GM21529 (cell line): ENCODE data around the gene ELOVL2.

ENCODE experiments used
- ATAC-seq: cut with Tn5 transposase; IDR thresholded peaks from one replicate; pipeline ENCODE4 v1.9.1; 2021; ENCODE audit not compliant: unreplicated experiment

The ELOVL2 gene

GRCh38 chr6:11058406-11058805 is 14.3 kb upstream of the ELOVL2 start:
- no peak for ATAC-seq

GRCh38 chr6:11056871-11057270 is 12.8 kb upstream of the ELOVL2 start:
- no peak for ATAC-seq

- no peak for ATAC-seq
Measured at GRCh38 chr6:11055127-11055627, 11.1 kb upstream of the ELOVL2 start.

GRCh38 chr6:11054722-11055121 is 10.6 kb upstream of the ELOVL2 start:
- no peak for ATAC-seq

GRCh38 chr6:11053307-11053706 is 9.2 kb upstream of the ELOVL2 start:
- ATAC-seq: no peak

- ATAC-seq: no peak
Measured at GRCh38 chr6:11050731-11051130, 6.6 kb upstream of the ELOVL2 start.

- no peak for ATAC-seq
Measured at GRCh38 chr6:11044712-11045167, 635 bp upstream of the ELOVL2 start.

GRCh38 chr6:11043378-11043960 is 636 bp downstream of the ELOVL2 start:
- peak; percentile 22 for ATAC-seq

- ATAC-seq: no peak
Measured at GRCh38 chr6:11042750-11043377, 1.2 kb downstream of the ELOVL2 start.

- no peak for ATAC-seq
Measured at GRCh38 chr6:11042025-11042749, 1.9 kb downstream of the ELOVL2 start.

GRCh38 chr6:11040134-11040533 is 4.0 kb downstream of the ELOVL2 start:
- ATAC-seq: no peak

- no peak for ATAC-seq
Measured at GRCh38 chr6:11039040-11039439, 5.1 kb downstream of the ELOVL2 start.

- ATAC-seq: no peak
Measured at GRCh38 chr6:11036977-11037430, 7.1 kb downstream of the ELOVL2 start.

- no peak for ATAC-seq
Measured at GRCh38 chr6:11036351-11036740, 7.8 kb downstream of the ELOVL2 start.

GRCh38 chr6:11035616-11036350 is 8.3 kb downstream of the ELOVL2 start:
- ATAC-seq: no peak

GRCh38 chr6:11033825-11034224 is 10.3 kb downstream of the ELOVL2 start:
- no peak for ATAC-seq

GRCh38 chr6:11030904-11031303 is 13.2 kb downstream of the ELOVL2 start:
- no peak for ATAC-seq

- ATAC-seq: no peak
Measured at GRCh38 chr6:11028959-11029358, 15.1 kb downstream of the ELOVL2 start.

GRCh38 chr6:11027565-11028110 is 16.5 kb downstream of the ELOVL2 start:
- ATAC-seq: no peak

- ATAC-seq: peak; percentile 92
Measured at GRCh38 chr6:11025921-11026635, 18.0 kb downstream of the ELOVL2 start.
